GM19463 (cell line): ENCODE data around the gene THOP1.
"Not testable (repeated sequence)": the region's sequence is repeated elsewhere in the genome, so short reads cannot be mapped to it uniquely, and the experiment has no call there.

Experiments
- ATAC-seq: cut with Tn5 transposase; IDR thresholded peaks from one replicate; pipeline ENCODE4 v1.9.1; 2021; ENCODE audit warnings: mild to moderate bottlenecking, moderate library complexity; ENCODE audit not compliant: unreplicated experiment

Gene THOP1

GRCh38 chr19:2780284-2780683 is 5.0 kb upstream of the THOP1 start:
- no peak for ATAC-seq

DNA sequence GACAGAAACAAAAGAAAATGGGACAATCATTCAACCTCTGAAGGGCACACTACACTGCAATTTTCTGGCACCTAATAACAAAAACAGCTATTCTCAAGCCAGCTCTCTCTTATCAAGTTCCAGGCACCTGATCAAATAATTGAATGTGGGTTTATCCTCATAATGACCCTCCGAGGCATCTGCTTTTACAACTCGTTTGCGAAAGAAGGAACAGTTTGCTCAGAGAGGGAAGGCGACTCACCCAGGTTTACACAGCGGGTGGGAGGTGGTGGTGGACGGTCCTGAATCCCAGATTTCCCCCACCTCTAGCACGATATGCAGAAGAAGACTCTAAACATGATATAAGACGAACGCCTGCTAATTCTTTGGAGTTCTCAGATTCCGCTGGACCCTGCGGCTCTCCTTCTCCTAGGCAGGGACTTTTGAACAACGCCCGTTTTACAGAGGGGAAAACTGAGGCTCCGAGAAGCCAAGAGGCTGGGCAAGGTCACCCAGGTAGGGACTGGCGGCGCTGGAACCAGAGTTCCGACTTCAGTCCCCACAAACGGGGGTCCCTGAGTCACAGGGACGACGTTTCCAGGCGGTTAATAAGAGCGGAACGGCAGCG is 2.9 kb upstream of the THOP1 start:
- ATAC-seq = no peak

DNA sequence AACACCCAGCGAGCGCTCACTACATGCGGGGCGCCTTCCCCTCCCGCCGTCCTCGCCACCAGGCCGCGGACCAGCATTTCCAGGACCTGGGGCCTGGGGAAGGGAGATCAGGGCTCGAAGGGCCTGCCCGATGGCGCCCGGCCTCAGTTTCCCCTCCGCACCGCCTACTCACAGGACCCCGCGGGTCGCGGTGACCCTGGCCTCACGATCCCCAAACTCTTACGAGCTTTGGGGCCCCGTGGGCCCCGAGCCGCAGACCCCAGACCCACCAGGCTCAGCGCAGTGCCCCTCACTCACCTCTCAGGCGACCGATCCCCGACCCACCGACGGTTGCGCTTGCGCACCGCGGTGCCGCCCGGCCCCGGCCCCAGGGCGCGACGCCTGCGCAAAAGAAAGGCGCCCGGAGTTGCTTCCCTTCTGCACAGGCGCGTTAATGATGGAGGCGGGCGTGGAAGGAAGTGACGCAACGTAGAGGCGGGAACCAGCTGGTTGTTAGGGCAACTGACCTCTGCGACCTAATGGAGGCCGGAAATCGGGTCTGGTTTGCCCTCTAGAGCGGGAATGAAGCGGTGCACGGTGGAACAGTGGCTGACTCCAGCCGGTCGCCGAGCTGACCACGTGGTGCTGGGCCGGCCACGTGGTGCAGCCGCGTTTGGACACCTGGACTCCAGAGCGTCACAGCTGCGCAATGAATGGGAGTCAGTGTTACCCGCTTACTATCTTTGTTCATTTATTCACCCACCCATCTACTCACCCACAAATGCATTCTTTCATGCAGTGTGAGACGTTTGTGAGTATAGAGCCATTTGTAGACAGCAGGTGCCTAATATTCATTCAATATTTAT is 2.1 kb upstream of the THOP1 start, which contains the start of gene SGTA:
SGTA (minus strand) TSS at position 338 of the 845 bp plus-strand sequence. CDS start 14,205 bp downstream, outside the sequence.
- ATAC-seq = peak; percentile 73

DNA sequence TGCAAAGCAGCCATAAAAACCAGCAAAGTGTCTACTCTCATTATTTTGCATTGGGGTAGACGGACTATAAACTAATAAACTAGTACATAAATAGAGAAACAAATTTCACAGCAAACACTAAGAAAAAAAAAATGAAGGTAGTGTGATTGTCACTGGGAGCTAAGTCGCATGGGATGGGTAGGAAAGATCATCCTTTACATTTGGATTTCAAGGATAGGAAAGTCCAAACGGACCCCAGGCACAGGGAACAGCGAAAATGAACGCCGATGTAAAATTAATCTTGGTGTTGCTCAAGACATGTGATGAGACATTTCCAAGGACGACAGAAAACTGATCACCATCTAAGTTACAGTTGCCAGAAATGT is 1.5 kb upstream of the THOP1 start:
- no peak for ATAC-seq

DNA sequence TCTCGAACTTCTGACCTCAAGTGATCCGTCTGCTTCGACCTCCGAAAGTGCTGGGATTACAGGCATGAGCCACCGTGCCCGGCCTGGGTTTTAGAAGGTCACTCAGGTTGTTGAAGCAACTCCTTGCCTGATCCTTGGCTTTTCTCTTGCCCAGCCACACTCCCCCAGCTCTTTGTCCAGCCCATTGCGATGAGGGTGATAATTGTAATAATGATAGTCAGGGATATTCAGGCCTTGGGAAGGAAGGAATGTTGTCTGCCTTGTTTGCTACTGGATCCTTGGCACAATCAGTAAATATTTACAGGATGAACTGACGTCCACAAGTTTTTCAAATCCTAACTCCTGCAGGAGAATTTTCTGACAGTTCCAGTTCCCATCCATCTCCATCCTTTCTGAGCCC is 1.8 kb downstream of the THOP1 start:
- no peak for ATAC-seq

DNA sequence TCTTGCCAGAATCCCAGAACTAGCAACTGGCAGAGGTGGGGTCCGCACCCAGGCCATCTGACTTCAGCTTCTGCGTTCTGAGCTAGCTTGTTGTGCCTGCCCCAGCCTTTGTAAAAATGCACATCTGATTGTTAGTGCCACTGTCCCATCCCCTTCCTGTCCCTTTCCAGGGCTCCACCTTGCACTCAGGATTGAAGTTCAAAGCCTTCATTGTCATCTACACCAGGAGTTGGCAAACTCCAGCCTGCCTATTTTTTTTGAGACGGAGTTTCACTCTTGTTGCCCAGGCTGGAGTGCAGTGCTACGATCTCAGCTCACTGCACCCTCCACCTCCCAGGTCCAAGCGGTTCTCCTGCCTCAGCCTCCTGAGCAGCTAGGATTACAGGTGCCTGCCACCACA is 2.9 kb downstream of the THOP1 start:
- no peak for ATAC-seq

GRCh38 chr19:2790194-2790556 is 4.9 kb downstream of the THOP1 start:
- ATAC-seq = no peak

GRCh38 chr19:2790557-2791271 is 5.4 kb downstream of the THOP1 start:
- no peak for ATAC-seq

- no peak for ATAC-seq
Observed at GRCh38 chr19:2791440-2791839, 6.1 kb downstream of the THOP1 start.

DNA sequence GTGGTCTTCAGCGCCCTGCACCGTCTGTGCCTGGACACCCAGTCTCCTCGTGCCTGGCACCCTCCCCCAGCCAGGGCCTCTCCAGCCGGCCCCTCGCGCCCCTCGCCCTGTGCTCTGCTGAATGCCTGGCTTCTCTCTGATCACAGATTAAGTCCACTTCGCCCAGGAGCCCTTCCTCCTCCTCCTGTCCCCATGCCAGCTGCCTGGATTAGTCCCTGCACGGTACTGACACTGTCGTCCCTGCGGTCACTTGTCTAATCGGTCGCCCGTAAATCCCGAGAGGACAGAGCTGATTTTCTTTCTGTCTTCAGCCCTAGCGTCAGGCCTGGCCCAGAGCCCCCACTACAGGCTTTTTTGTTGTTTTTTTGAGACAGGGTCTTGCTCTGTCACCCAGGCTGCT is 6.6 kb downstream of the THOP1 start:
- ATAC-seq = no peak

DNA sequence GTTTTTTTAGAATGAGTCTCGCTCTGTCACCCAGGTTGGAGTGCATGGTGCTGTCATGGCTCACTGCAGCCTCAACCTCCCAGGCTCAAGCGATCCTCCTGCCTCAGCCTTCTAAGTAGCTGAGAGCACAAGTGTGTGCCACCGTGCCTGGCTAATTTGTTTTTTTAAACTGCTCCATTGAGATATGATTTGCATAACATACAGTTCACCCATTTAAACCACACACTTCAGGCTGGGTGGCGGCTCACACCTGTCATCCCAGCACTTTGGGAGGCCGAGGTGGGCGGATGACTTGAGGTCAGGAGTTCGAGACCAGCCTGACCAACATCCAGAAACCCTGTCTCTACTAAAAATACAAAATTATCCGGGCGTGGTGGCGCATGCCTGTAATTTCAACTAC is 7.4 kb downstream of the THOP1 start:
- not testable (repeated sequence) for ATAC-seq

GRCh38 chr19:2793126-2793525 is 7.8 kb downstream of the THOP1 start:
- no peak for ATAC-seq

- ATAC-seq = no peak
Observed at GRCh38 chr19:2793577-2793976, 8.3 kb downstream of the THOP1 start.

- ATAC-seq = no peak
Observed at GRCh38 chr19:2795827-2796658, 10.7 kb downstream of the THOP1 start.

DNA sequence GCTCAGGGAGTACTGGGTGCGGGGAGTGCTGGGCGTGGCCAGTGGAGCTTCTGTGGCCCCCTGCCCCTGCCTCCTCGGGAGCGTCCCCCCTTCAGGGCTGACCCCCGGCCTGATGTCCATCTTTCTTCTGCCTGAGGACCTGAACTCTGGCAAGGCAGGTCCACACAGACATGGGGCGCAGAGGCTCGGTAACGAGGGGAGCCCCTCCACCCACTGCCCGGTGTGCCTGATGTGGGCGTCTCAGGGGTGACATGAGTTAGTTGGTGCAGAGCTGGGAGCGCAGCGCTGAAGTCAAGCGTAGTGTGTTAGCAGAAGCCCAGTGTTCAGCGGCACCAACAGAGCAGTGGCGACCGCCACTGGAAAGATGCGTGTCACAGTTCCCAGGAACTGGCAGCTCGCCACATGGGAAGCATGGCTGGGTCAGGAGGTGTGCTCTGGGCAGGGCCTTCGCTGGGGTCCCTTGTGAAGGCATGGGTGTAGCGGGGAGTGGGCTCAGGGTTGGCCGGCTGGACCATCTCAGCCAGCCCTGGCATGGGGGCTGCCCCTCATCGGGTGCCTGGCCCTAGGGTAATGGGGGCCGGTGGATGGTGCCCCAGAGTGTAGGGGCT is 11.5 kb downstream of the THOP1 start:
- no peak for ATAC-seq

GRCh38 chr19:2797280-2797679 is 12.0 kb downstream of the THOP1 start:
- ATAC-seq = no peak

- no peak for ATAC-seq
Observed at GRCh38 chr19:2798158-2798685, 12.9 kb downstream of the THOP1 start.

DNA sequence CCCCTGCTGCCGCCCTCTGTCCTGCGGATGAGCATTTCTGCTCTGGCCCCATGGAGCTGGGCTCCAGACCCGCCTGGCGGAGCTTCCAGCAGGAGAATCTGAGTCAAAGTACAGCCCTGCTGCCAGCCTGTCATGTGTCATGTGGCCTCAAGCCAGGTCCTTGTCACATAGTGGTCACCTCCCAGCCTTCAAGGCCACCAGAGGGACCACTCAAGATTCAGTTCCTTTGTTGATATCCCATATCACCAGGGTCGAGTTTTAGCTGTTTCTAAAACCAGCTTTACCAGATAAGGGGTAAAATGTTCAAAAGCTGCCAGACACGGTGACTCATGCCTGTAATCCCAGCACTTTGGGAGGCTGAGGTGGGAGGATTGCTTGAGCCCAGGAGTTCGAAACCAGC is 13.4 kb downstream of the THOP1 start:
- ATAC-seq = no peak

DNA sequence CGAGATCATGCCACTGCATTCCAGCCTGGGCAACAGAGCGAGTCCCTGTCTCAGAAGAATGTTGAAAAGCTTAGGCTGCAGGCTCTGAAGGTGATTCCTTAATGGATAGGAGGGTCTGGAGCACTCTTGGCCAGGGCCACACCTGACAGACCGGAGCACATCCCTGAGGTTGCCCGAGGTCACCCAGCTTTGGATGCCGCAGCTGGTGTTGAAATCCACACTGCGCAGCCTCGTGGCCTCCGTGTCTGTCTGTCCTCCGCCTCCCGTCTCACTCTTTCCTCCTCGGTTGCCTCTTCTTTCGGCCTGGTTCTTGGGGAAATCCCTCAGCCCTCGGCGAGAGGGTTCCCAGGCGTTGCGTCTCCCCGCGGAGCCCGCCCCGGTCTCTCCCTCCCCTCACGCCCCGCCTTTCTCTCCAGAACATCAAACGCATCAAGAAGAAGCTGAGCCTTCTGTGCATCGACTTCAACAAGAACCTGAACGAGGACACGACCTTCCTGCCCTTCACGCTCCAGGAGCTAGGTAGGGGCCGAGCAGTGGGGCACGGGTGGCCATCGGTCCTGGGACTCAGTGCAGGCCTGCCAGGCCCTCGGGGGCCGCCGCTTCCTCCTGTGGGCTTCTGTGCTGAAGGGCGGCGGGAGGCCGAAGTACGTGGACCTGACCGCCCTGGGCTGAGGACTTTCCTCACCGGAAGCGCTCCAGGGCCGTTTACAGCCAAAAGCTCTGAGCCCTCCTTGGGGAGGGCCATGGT is 14.1 kb downstream of the THOP1 start:
- no peak for ATAC-seq

DNA sequence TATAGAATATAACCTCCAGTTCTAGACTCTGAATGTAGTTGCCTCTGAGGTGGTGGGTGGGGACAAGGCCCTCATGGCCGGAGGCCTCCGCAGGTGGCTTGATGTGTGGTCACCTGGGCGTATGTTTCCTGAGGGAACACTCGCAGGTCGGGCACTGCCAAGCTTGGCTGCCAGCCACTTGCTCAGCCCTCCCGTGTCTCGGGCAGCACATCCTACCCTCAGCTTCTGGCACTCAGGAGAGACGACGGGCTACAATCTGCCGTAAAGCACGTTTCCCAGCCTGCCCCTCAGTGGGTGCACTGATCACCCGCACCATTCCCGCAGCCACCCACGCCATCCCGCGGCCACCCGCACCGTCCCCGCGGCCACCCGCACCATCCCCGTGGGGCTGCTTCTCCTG is 15.2 kb downstream of the THOP1 start:
- ATAC-seq = no peak
